Measurements from ENCODE around the gene ZFAND2A.
A peak's percentile ranks its signal among the peaks of the same experiment; 100 is the strongest.
"Not testable (repeated sequence)": the region's sequence is repeated elsewhere in the genome, so short reads cannot be mapped to it uniquely, and the experiment has no call there.

Gene ZFAND2A

DNA sequence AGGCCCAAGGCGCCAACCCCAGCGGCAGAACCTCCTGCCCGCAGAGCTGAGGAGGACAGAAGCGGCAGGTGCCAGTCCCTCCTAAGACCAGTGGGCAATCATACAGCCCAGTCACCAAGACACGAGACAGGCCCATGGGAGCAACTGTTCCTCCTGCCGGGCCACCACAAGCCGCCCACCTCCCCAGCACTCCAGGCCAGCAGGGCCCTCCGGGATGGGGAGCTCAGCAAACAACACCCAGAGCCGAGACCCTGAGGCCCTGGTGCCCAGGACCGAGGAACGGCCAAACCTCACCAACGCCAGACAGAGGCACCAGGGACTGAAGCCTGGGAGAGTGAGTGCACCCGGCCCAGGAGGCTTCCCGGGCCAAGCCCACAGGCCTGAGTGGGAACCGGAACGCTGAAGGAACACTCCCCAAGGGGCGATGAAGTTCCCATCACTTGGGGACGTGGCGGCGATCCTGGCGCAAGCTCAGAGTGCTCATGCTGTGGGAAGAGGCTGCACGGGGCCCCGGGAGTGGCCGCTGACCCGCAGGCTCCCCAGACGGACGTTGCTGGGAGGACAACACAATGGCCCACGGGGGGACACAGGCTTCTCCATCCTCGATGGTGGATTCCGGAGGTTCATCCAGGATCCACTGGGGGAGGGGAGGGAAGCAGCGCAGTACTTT is 37.0 kb downstream of the ZFAND2A start:
- no peak for DNase-seq

- DNase-seq: no peak
Observed at GRCh38 chr7:1121886-1122831, 37.8 kb downstream of the ZFAND2A start.

DNA sequence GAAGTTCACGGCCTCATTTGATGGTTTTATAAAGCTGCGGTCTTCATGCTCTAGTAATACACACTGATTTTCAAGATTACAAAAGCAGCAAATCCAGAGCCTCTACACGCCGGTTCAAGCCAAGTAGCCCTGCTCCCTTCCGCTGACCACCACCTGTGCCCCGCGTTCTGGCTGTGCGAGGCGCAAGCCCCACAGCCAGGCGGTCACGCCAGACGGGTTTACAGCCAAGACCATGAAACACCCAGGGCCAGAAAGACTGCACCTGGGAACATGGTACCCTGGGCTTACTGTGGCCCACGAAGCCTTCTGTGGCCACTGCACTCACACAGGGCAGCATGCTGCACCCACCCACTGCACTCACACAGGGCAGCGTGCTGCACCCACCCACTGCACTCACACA is 38.5 kb downstream of the ZFAND2A start:
- DNase-seq: no peak

DNA sequence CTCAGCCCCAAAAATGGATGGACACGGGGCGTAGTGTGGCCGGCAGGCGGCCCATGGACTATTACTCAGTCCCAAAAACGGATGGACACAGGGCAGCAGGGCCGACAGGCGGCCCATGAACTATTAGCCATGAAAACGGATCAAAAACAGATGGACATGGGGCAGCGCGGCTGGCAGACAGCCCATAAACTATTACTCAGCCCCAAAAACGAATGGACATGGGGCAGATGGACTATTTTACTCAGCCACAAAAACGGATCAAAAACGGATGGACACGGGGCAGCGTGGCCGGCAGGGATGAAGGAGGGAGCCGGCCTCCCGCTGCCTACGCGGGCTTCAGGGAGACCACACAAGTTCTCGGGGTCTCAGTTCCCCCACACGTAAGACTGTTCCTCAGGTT is 39.2 kb downstream of the ZFAND2A start:
- DNase-seq: no peak

- DNase-seq: no peak
Observed at GRCh38 chr7:1119201-1119600, 40.8 kb downstream of the ZFAND2A start.

- no peak for DNase-seq
Observed at GRCh38 chr7:1117321-1117928, 42.6 kb downstream of the ZFAND2A start.

DNA sequence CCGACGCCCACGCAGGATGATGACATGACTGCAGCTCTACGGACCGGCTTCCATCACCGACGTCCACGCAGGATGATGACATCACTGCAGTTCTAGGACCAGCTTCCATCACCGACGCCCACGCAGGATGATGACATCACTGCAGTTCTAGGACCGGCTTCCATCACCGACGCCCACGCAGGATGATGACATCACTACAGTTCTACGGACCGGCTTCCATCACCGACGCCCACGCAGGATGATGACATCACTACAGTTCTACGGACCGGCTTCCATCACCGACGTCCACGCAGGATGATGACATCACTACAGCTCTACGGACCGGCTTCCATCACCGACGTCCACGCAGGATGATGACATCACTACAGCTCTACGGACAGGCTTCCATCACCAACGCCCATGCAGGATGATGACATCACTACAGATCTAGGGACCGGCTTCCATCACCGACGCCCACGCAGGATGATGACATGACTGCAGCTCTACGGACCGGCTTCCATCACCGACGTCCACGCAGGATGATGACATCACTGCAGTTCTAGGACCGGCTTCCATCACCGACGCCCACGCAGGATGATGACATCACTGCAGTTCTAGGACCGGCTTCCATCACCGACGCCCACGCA is 43.5 kb downstream of the ZFAND2A start:
- DNase-seq: not testable (repeated sequence)

GRCh38 chr7:1115171-1116045 is 44.6 kb downstream of the ZFAND2A start:
- not testable (repeated sequence) for DNase-seq

GRCh38 chr7:1114505-1114904 is 45.5 kb downstream of the ZFAND2A start:
- no peak for DNase-seq

DNA sequence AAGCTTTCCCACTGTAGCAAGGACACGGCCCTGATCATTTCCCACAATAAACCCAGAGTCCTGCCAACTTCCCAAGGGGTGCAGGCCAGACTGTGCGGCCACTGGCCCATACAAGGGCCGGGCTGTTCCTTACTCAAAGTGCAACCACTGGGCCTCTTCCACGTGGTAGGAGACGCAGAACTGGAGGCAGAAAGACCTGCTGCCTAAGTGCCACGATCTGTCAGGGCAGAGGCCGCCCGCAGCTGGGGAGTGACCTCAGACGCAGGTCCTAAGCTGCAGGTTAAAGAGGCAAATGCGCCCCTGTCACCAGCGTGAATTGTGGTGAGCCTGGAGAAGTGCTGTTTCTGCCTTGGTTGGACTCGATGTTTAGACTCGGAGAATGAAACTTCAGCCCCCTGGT is 45.9 kb downstream of the ZFAND2A start:
- no peak for DNase-seq

DNA sequence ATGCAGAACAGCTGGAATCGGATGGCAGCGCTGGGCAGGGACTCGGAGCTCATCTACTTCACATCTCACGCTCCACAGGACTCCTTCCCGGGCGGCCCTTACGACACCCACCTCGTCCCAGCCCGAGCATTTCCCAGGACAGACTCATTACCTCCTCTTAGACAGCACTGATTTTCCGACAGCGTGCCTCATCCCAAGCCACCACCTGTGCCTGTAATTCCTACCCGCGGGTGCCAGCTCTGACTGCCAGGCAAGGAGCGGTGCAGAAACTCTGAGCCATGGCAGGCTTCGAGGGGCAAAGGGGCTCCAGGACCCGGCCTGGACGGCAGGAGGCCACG is 46.5 kb downstream of the ZFAND2A start:
- DNase-seq: no peak

DNA sequence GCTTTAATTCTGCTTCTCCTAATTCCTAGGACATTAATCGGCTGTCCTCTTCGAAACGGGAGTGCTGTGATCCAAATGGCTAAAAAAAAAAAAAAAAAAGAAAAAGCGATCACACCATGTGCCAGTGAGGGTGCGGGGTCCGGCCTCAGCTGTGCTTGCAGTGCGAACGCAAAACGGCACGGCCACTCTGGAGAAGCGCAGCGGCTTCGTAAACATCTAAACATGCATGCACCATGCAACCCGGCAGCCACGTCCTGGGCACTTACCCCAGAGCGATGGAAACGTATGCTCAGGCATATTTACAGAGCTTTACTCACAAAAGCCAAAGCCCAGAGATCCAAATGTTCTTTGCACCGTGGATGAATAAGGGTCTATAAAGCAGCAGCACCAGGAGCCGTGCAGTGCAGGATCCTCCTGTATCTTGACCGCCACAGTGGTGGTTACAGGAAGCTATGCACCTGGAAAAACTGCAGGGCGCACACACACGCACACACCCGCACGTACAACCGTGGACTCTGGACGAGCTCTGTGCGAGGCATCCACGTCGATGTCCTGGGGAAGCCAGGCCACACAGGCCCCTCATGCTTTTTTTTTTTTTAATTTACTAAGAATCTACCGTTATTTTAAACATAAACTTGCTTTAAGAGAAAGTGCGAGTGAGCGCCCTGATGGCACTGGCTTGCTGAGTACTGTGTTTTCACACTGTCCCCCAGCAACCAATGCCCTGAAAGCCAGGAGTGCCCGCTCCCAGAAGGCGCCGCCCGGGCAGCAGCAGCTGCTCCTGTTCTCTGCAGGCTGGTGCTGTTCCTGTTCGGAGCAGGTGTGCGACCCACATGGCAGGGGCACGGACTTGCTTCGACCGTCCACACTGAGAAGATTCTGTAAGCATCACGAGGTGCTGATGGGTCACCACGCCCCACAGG is 47.1 kb downstream of the ZFAND2A start:
- no peak for DNase-seq

DNA sequence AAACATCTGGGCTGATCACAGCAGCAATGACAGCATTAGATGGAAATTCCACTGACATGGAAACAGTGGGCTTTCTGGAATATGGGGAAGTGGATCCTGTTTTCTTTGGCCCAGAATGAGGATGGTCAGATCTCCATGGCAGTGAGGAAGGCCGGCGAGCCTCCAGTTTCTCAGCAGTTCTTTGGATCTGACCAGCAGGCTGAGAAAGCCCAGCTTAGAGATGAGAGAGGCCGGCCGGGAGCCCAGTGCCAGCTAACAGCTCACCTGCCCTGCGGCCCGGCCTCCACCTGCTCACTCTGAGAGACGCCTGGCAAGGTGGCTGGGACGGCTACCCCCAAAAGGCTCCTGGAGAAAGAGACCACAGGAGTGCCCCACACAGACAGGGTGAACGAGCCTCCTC is 47.9 kb downstream of the ZFAND2A start:
- peak; percentile 19 for DNase-seq

GRCh38 chr7:1111156-1111555 is 48.8 kb downstream of the ZFAND2A start:
- DNase-seq: no peak

GRCh38 chr7:1110358-1110757 is 49.6 kb downstream of the ZFAND2A start:
- DNase-seq: no peak

GRCh38 chr7:1109581-1110310 is 50.2 kb downstream of the ZFAND2A start:
- DNase-seq: no peak

GRCh38 chr7:1108264-1108920 is 51.6 kb downstream of the ZFAND2A start:
- DNase-seq: no peak

GRCh38 chr7:1106793-1107421 is 53.1 kb downstream of the ZFAND2A start:
- DNase-seq: no peak

Data from fibroblast of skin of scalp (primary cell).